ENCODE results near the gene TPM4. TPM values are rescaled to one million over a fixed set of nuclear protein-coding genes. Genes with fewer than 3 reads are reported as not detected.
A peak's percentile ranks its signal among the peaks of the same experiment; 100 is the strongest.

TPM4 gene
- total and polyA plus RNA-seq, 2 donors (not counting 1 experiment from before 2014, with no cell fraction given) = 65.4 to 127 TPM

GRCh38 chr19:16062789-16063188, 13.5 kb upstream of the TPM4 start:
- intact Hi-C loops (cut with micrococcal nuclease) = loop anchor here (1.0 kb wide), 1 partner anchor 120 kb away; no protein-coding TSS in a partner anchor
- H3K27me3 Mint-ChIP-seq = peaks cover 3% of the 10 kb centered on the region
- ChIA-PET POLR2A (interaction anchor here (1.2 to 1.9 kb wide), 2 partner anchors 15 to 48 kb away, joined by 3 to 4 read pairs; no protein-coding TSS in a partner anchor), CTCF (interaction anchor here (0.6 to 7.3 kb wide), 28 partner anchors 8 to 684 kb away, joined by 3 to 74 read pairs (median 4); partner anchors contain the start of genes AKAP8, FAM32A, HSH2D and RAB8A)
- peaks cover 4 to 11% of the 10 kb centered on the region in 2 donors for H3K4me1 ChIP-seq (ENCODE audit: control insufficient read depth in 2 of 2, insufficient read depth in 2 of 2, low read length in 2 of 2)
- H3K9me3 ChIP-seq (ENCODE audit: control extremely low read depth in 1 of 3, control insufficient read depth in 2 of 3, insufficient read depth in 1 of 3, low read length in 2 of 3) = peaks cover 0 to 8% (median 0%) of the 10 kb centered on the region in 3 donors
- no peaks in the 10 kb centered on the region for H3K27me3 ChIP-seq (replicated peaks in 1 of 4; ENCODE audit: control extremely low read depth in 1 of 4, control insufficient read depth in 3 of 4, insufficient read depth in 4 of 4, low read length in 3 of 4)
- H3K9ac ChIP-seq (ENCODE audit: low read length) = no peak overlapping the region
- peak; percentile 96 for TF ChIP-seq CTCF (IDR thresholded peaks at IDR 0.05)
- TF ChIP-seq EZH2 (IDR thresholded peaks at IDR 0.05; ENCODE audit: borderline replicate concordance, insufficient read depth, low read depth, low read length, poor library complexity, severe bottlenecking) = no peak
- peaks cover 12% of the 10 kb centered on the region for H3K4me1 Mint-ChIP-seq
- no peaks in the 10 kb centered on the region for H3K36me3 ChIP-seq (replicated peaks in 1 of 2; ENCODE audit: control extremely low read depth in 1 of 2, control insufficient read depth in 1 of 2, extremely low read depth in 1 of 2, insufficient read depth in 2 of 2, low read length in 1 of 2)
- H4K20me1 ChIP-seq (ENCODE audit: control insufficient read depth, insufficient read depth, low read length, poor library complexity, severe bottlenecking) = no peaks in the 10 kb centered on the region
- ATAC-seq (ENCODE audit: low read depth) (peak; percentile 85), DNase-seq (peak; percentile 78)
- H3K4me3 ChIP-seq (ENCODE audit: control extremely low read depth in 1 of 5, extremely low read depth in 1 of 5, insufficient read depth in 1 of 5, low read depth in 2 of 5, low read length in 4 of 5) = no peak overlapping the region
- H2AFZ ChIP-seq (ENCODE audit: insufficient read depth, low read depth, low read length, poor library complexity, severe bottlenecking) = no peak overlapping the region
- H3K4me2 ChIP-seq (replicated peaks; ENCODE audit: low read depth, low read length, poor library complexity, severe bottlenecking) = peak overlapping the region; percentile 16
- 80% methylated on average over 2 of the region's 2 CpGs for WGBS (ENCODE audit: insufficient coverage)
- H3K9me3 Mint-ChIP-seq (ENCODE audit: insufficient read depth) = no peaks in the 10 kb centered on the region
- peaks cover 14% of the 10 kb centered on the region for H3K79me2 ChIP-seq (ENCODE audit: control insufficient read depth, insufficient read depth, low read length)
- H3K27ac Mint-ChIP-seq = no peak overlapping the region
- no peak overlapping the region for H3K27ac ChIP-seq (ENCODE audit: low read length in 2 of 2)
- H3K4me3 Mint-ChIP-seq = no peak overlapping the region

GRCh38 chr19:16064209-16064889, 11.9 kb upstream of the TPM4 start:
- H3K9me3 Mint-ChIP-seq (ENCODE audit: insufficient read depth) = no peaks in the 10 kb centered on the region
- POLR2A ChIA-PET = interaction anchor here (0.5 to 1.9 kb wide), 5 partner anchors 13 to 1840 kb away, joined by 3 to 6 read pairs (median 4); no protein-coding TSS in a partner anchor

More at GRCh38 chr19:16064209-16064889, 11.9 kb upstream of the TPM4 start:
- no peak overlapping the region for H3K9ac ChIP-seq (ENCODE audit: low read length)
- peaks cover 19% of the 10 kb centered on the region for H3K79me2 ChIP-seq (ENCODE audit: control insufficient read depth, insufficient read depth, low read length)
- no peaks in the 10 kb centered on the region for H3K27me3 ChIP-seq (replicated peaks in 1 of 4; ENCODE audit: control extremely low read depth in 1 of 4, control insufficient read depth in 3 of 4, insufficient read depth in 4 of 4, low read length in 3 of 4)
- Mint-ChIP-seq H3K4me1 (peaks cover 12% of the 10 kb centered on the region), H3K27me3 (no peaks in the 10 kb centered on the region), H3K4me3 (no peak overlapping the region), H3K27ac (no peak overlapping the region)
- H3K4me2 ChIP-seq (replicated peaks; ENCODE audit: low read depth, low read length, poor library complexity, severe bottlenecking) = no peak overlapping the region
- H2AFZ ChIP-seq (ENCODE audit: insufficient read depth, low read depth, low read length, poor library complexity, severe bottlenecking) = no peak overlapping the region
- CTCF ChIA-PET = interaction anchor here (1.0 to 7.3 kb wide), 13 partner anchors 11 to 560 kb away, joined by 3 to 74 read pairs (median 7); partner anchors contain the start of genes FAM32A, HSH2D and TPM4
- no peak overlapping the region for H3K27ac ChIP-seq (ENCODE audit: low read length in 2 of 2)
- H3K4me1 ChIP-seq (ENCODE audit: control insufficient read depth in 2 of 2, insufficient read depth in 2 of 2, low read length in 2 of 2) = peaks cover 7 to 17% of the 10 kb centered on the region in 2 donors
- no peaks in the 10 kb centered on the region for H4K20me1 ChIP-seq (ENCODE audit: control insufficient read depth, insufficient read depth, low read length, poor library complexity, severe bottlenecking)
- DNase-seq (no peak), ATAC-seq (ENCODE audit: low read depth) (no peak)
- H3K36me3 ChIP-seq (replicated peaks in 1 of 2; ENCODE audit: control extremely low read depth in 1 of 2, control insufficient read depth in 1 of 2, extremely low read depth in 1 of 2, insufficient read depth in 2 of 2, low read length in 1 of 2) = no peaks in the 10 kb centered on the region
- peaks cover 0 to 8% (median 0%) of the 10 kb centered on the region in 3 donors for H3K9me3 ChIP-seq (ENCODE audit: control extremely low read depth in 1 of 3, control insufficient read depth in 2 of 3, insufficient read depth in 1 of 3, low read length in 2 of 3)
- no peak for TF ChIP-seq CTCF (IDR thresholded peaks at IDR 0.05)
- no peak for TF ChIP-seq EZH2 (IDR thresholded peaks at IDR 0.05; ENCODE audit: borderline replicate concordance, insufficient read depth, low read depth, low read length, poor library complexity, severe bottlenecking)
- no peak overlapping the region for H3K4me3 ChIP-seq (ENCODE audit: control extremely low read depth in 1 of 5, extremely low read depth in 1 of 5, insufficient read depth in 1 of 5, low read depth in 2 of 5, low read length in 4 of 5)
- WGBS (ENCODE audit: insufficient coverage) = 93% methylated on average over 15 of the region's 16 CpGs
- intact Hi-C loops (cut with micrococcal nuclease) = no loop called here
